GM18520 (cell line): ENCODE measurements around the gene IPMK.

Experiments used
- ATAC-seq: cut with Tn5 transposase; IDR thresholded peaks from one replicate; pipeline ENCODE4 v1.9.1; 2021; ENCODE audit not compliant: unreplicated experiment

The IPMK gene

GRCh38 chr10:58267713-58268453, at the start of gene IPMK:
Gene IPMK (minus strand): TSS chr10:58267894. CDS start chr10:58267611, 283 bp downstream.
- ATAC-seq = peak; percentile 50

GRCh38 chr10:58316874-58317273, 49.2 kb upstream of the IPMK start:
- ATAC-seq = no peak

- no peak for ATAC-seq
These were observed 43.3 kb upstream of the IPMK start for GRCh38 chr10:58311026-58311425.

- no peak for ATAC-seq
These were observed 40.0 kb upstream of the IPMK start for GRCh38 chr10:58307676-58308075.

GRCh38 chr10:58305821-58306220, 38.1 kb upstream of the IPMK start:
- ATAC-seq = no peak

GRCh38 chr10:58304099-58304633, 36.5 kb upstream of the IPMK start:
- no peak for ATAC-seq

- no peak for ATAC-seq
These were observed 34.6 kb upstream of the IPMK start for GRCh38 chr10:58302254-58302653.

- ATAC-seq = no peak
These were observed 33.0 kb upstream of the IPMK start for GRCh38 chr10:58300676-58301075.

- ATAC-seq = peak; percentile 76
These were observed 31.9 kb upstream of the IPMK start for GRCh38 chr10:58299580-58299979.

GRCh38 chr10:58293989-58294388, 26.3 kb upstream of the IPMK start:
- no peak for ATAC-seq

- peak; percentile 81 for ATAC-seq
These were observed 24.0 kb upstream of the IPMK start for GRCh38 chr10:58291538-58292174.

GRCh38 chr10:58282615-58283014, 14.9 kb upstream of the IPMK start:
- peak; percentile 98 for ATAC-seq

- no peak for ATAC-seq
These were observed 13.5 kb upstream of the IPMK start for GRCh38 chr10:58281092-58281752.

GRCh38 chr10:58280477-58280876, 12.8 kb upstream of the IPMK start:
- ATAC-seq = no peak

- no peak for ATAC-seq
These were observed 11.2 kb upstream of the IPMK start for GRCh38 chr10:58278962-58279307.

- ATAC-seq = no peak
These were observed 10.7 kb upstream of the IPMK start for GRCh38 chr10:58278274-58278961.

GRCh38 chr10:58275908-58276307, 8.2 kb upstream of the IPMK start:
- no peak for ATAC-seq

- no peak for ATAC-seq
These were observed 7.6 kb upstream of the IPMK start for GRCh38 chr10:58275261-58275660.

GRCh38 chr10:58269782-58270290, 2.1 kb upstream of the IPMK start:
- ATAC-seq = no peak

GRCh38 chr10:58268946-58269781, 1.5 kb upstream of the IPMK start, which contains the start of gene CISD1:
Gene CISD1 (plus strand): TSS chr10:58269162. CDS start chr10:58269274, 112 bp downstream.
- peak; percentile 61 for ATAC-seq
